ENCODE measurements around the gene IGFL1.

- TF ChIP-seq POLR2A (IDR thresholded peaks at IDR 0.05) (no peak), CTCF (IDR thresholded peaks at IDR 0.05) (no peak), POLR2AphosphoS5 (IDR thresholded peaks at IDR 0.05) (no peak), EP300 (IDR thresholded peaks at IDR 0.05) (no peak)
Observed at GRCh38 chr19:46186101-46186716, 43.3 kb upstream of the IGFL1 start.

Measured in gastroesophageal sphincter (tissue), 3 donors.